Right lobe of liver (tissue), 6 donors: ENCODE data around the gene RNASE13. TPM values are rescaled to one million over a fixed set of nuclear protein-coding genes. Genes with fewer than 3 reads are reported as not detected.

Experiments used
- ATAC-seq, 4 donors: fragments of 200-7000 bp; cut with Tn5 transposase; one replicate each; pipeline ENCODE4 v1.9.1; 2020; ENCODE audit warnings: mild to moderate bottlenecking in 4 of 4, moderate library complexity in 4 of 4
- DNase-seq, 3 donors: peaks; one replicate each; pipeline ENCODE4 v3.0.0-alpha.2; 2020
- H3K27ac ChIP-seq, 3 donors: fragments of 200-600 bp; one replicate each; pipeline ENCODE4 v1.8.0; 2022
- H3K27me3 ChIP-seq, 2 donors: fragments of 200-600 bp; one replicate each; pipeline ENCODE4 v1.8.0; 2022
- H3K36me3 ChIP-seq, 4 donors: fragments of 200-600 bp; sonication (generic) in 1 of 4; one replicate each; pipeline versions ENCODE4 v1.5.1 to v1.8.0; 2017 to 2022; ENCODE audit warnings: control low read depth in 1 of 4
- H3K4me1 ChIP-seq, 4 donors: fragments of 200-600 bp; sonication (generic) in 1 of 4; one replicate each; pipeline versions ENCODE4 v1.5.1 to v1.8.0; 2017 to 2022; ENCODE audit warnings: control low read depth in 1 of 4
- H3K4me3 ChIP-seq, 3 donors: fragments of 200-600 bp; one replicate each; pipeline ENCODE4 v1.8.0; 2022
- H3K9me3 ChIP-seq, 4 donors: fragments of 200-600 bp; sonication (generic) in 1 of 4; one replicate each; pipeline versions ENCODE4 v1.5.1 to v1.8.0; 2017 to 2022; ENCODE audit warnings: control low read depth in 1 of 4
- CTCF ChIP-seq, 4 donors: fragments of 200-600 bp in 3 of 4; fragments of 450-650 bp in 1 of 4; IDR thresholded peaks; one replicate each; pipeline versions ENCODE4 v1.5.1 to v1.8.0; 2016 to 2022; ENCODE audit warnings: antibody characterized with exemption in 4 of 4, mild to moderate bottlenecking in 2 of 4
- POLR2A ChIP-seq: fragments of 450-650 bp; IDR thresholded peaks from one replicate; pipeline ENCODE4 v1.6.1; 2017; ENCODE audit warnings: antibody characterized with exemption, mild to moderate bottlenecking
- WGBS: methylation state at CpG from one replicate; pipeline ENCODE4 v1.1.6; 2018; ENCODE audit warnings: low coverage, low lambda C conversion rate; ENCODE audit not compliant: insufficient coverage; ENCODE audit errors: missing lambda C conversion rate; 5-methylcytosine and 5-hydroxymethylcytosine counted together
- intact Hi-C, 2 donors: fragments of 100-400 bp; cut with DNase I; formaldehyde crosslinking; loops; one replicate each; pipeline versions ENCODE4 v1.11.2 to v1.14.1; 2022
- total RNA-seq, 6 experiments: library from RNA; depleted of rRNA in 2 of 6; stranded (reverse); fragments of >200 nt in 2 of 6; fragmentation: NEBNext Ultra II Directional in 3 of 6; extraction: Animal tissue kit (Norgen Biotek cat#: 25700) in 3 of 6; gene quantifications; one replicate each; pipeline versions ENCODE4 v1.1.0 to v1.2.4, GENCODE V29; 2016 to 2023
- donor health status: DM: no; HTN: yes; CAD: no.
- donor health status: DM: no; HTN: no; CAD: no.
- donor health status: DM: no; HTN: no; CAD: no.
- donor health status: DM: no; HTN: yes; CAD: no.
- donor health status: DM: no; HTN: yes; CAD: no.

Gene RNASE13
- total RNA-seq, 6 experiments from 2014 or later: not detected

- intact Hi-C loops: no loop called here
- Histone ChIP-seq H3K27ac (peak overlapping the region; percentile 40 to 56 (median 46)), H3K27me3 (no peaks in the 10 kb centered on the region), H3K4me3 (no peak overlapping the region), H3K9me3 (no peaks in the 10 kb centered on the region), H3K36me3 (no peaks in the 10 kb centered on the region), H3K4me1 (peaks cover 2 to 64% (median 20%) of the 10 kb centered on the region in 4 donors)
- peak; percentile 57 to 80 (median 70) for TF ChIP-seq CTCF (IDR thresholded peaks at IDR 0.05)
- no peak for TF ChIP-seq POLR2A
- ATAC-seq (peak; percentile 47 to 61 (median 48)), DNase-seq (peak in 1 of 3 donors; percentile 54)
- 20% methylated on average over 8 of the region's 8 CpGs for WGBS
These were observed 5.2 kb upstream of the RNASE13 start for GRCh38 chr14:21039585-21040369.

- H3K4me3 ChIP-seq: no peak overlapping the region
- TF ChIP-seq CTCF (IDR thresholded peaks at IDR 0.05) (no peak), POLR2A (peak; percentile 29)
- ATAC-seq (peak; percentile 82 to 92 (median 85)), DNase-seq (peak; percentile 82 to 94 (median 92))
- H3K4me1 ChIP-seq: peaks cover 2 to 53% (median 16%) of the 10 kb centered on the region in 4 donors
- no peaks in the 10 kb centered on the region for H3K27me3 ChIP-seq
- intact Hi-C loops: no loop called here
- H3K9me3 ChIP-seq: no peaks in the 10 kb centered on the region
- peak overlapping the region; percentile 40 to 56 (median 46) for H3K27ac ChIP-seq
- no peaks in the 10 kb centered on the region for H3K36me3 ChIP-seq
- WGBS: 13% methylated on average over 9 of the region's 10 CpGs
These were observed 4.1 kb upstream of the RNASE13 start for GRCh38 chr14:21038441-21039422.

- WGBS: 69% methylated on average over 3 of the region's 3 CpGs
- TF ChIP-seq CTCF (IDR thresholded peaks at IDR 0.05): no peak
- TF ChIP-seq POLR2A: no peak
- no peak for DNase-seq
- H3K27ac ChIP-seq: no peak overlapping the region
- H3K4me3 ChIP-seq: no peak overlapping the region
- no peaks in the 10 kb centered on the region for H3K27me3 ChIP-seq
- intact Hi-C loops: no loop called here
- H3K9me3 ChIP-seq: no peaks in the 10 kb centered on the region
- peaks cover 0 to 39% (median 10%) of the 10 kb centered on the region in 4 donors for H3K4me1 ChIP-seq
- H3K36me3 ChIP-seq: no peaks in the 10 kb centered on the region
- ATAC-seq: no peak
These were observed 2.5 kb upstream of the RNASE13 start for GRCh38 chr14:21037156-21037555.

GRCh38 chr14:21036751-21037150 lies 2.1 kb upstream of the RNASE13 start:
- DNase-seq: no peak
- TF ChIP-seq CTCF (IDR thresholded peaks at IDR 0.05) (no peak), POLR2A (no peak)
- H3K27ac ChIP-seq: no peak overlapping the region
- no peaks in the 10 kb centered on the region for H3K27me3 ChIP-seq
- no peaks in the 10 kb centered on the region for H3K9me3 ChIP-seq
- peaks cover 0 to 35% (median 10%) of the 10 kb centered on the region in 4 donors for H3K4me1 ChIP-seq
- H3K4me3 ChIP-seq: no peak overlapping the region
- ATAC-seq: no peak
- H3K36me3 ChIP-seq: no peaks in the 10 kb centered on the region
- WGBS: 88% methylated on average over 7 of the region's 7 CpGs
- intact Hi-C loops: no loop called here
